CD4-positive, alpha-beta memory T cell (primary cell): Measurements from ENCODE around the gene POLR3GL. TPM values are rescaled to one million over a fixed set of nuclear protein-coding genes. Genes with fewer than 3 reads are reported as not detected.

Experiments
- CTCF ChIA-PET: fragments of 350-600 bp; sonication (Branson Sonifier 250); formaldehyde crosslinking; loops from one replicate; lab custom pipeline; 2021; ENCODE audit warnings: inconsistent platforms; ENCODE audit not compliant: partially characterized antibody; lab: Charles Lee
- POLR2A ChIA-PET: fragments of 350-600 bp; sonication (Branson Sonifier 250); formaldehyde crosslinking; loops from one replicate; lab custom pipeline; 2021; ENCODE audit not compliant: partially characterized antibody; lab: Charles Lee
- DNase-seq, 5 donors: peaks; one replicate each; pipeline versions ENCODE4 v3.0.0 to v3.0.0-alpha.2; 2020 to 2022; ENCODE audit warnings: mixed read lengths in 1 of 5
- H3K27ac ChIP-seq: one replicate; pipeline ENCODE4 v1.7.0; 2013; ENCODE audit warnings: low read depth, low read length
- H3K27me3 ChIP-seq: 2 replicates; pipeline ENCODE4 v1.7.0; 2013; ENCODE audit warnings: mild to moderate bottlenecking, low read length, moderate library complexity; ENCODE audit not compliant: insufficient read depth
- H3K36me3 ChIP-seq: 2 replicates; pipeline ENCODE4 v1.7.0; 2013; ENCODE audit warnings: mild to moderate bottlenecking, low read length, moderate library complexity; ENCODE audit not compliant: insufficient read depth
- H3K4me1 ChIP-seq: 2 replicates; pipeline ENCODE4 v1.7.0; 2013; ENCODE audit warnings: mild to moderate bottlenecking, low read length, moderate library complexity; ENCODE audit not compliant: insufficient read depth
- H3K4me3 ChIP-seq, 2 donors: one replicate each; pipeline ENCODE4 v1.7.0; 2013; ENCODE audit warnings: low read length in 2 of 2, mild to moderate bottlenecking in 1 of 2
- H3K9me3 ChIP-seq, 2 donors: one replicate each; pipeline ENCODE4 v1.7.0; 2013; ENCODE audit warnings: low read length in 2 of 2, control low read depth in 1 of 2; ENCODE audit not compliant: control insufficient read depth in 1 of 2
- H3K27ac Mint-ChIP-seq, 7 donors: one replicate each; pipeline ENCODE4 v1.8.0; 2020 to 2021; ENCODE audit warnings: mixed read lengths in 7 of 7, mild to moderate bottlenecking in 6 of 7, inconsistent platforms in 3 of 7, moderate library complexity in 3 of 7
- H3K27me3 Mint-ChIP-seq, 2 donors: one replicate each; pipeline ENCODE4 v1.8.0; 2020 to 2021; ENCODE audit warnings: mixed read lengths in 2 of 2
- H3K36me3 Mint-ChIP-seq, 2 donors: one replicate each; pipeline ENCODE4 v1.8.0; 2020 to 2021; ENCODE audit warnings: mixed read lengths in 2 of 2, inconsistent platforms in 1 of 2, mild to moderate bottlenecking in 1 of 2
- H3K4me1 Mint-ChIP-seq, 4 donors: one replicate each; pipeline ENCODE4 v1.8.0; 2020 to 2021; ENCODE audit warnings: mixed read lengths in 4 of 4, mild to moderate bottlenecking in 1 of 4
- H3K4me3 Mint-ChIP-seq, 8 donors: one replicate each; pipeline ENCODE4 v1.8.0; 2020 to 2021; ENCODE audit warnings: mixed read lengths in 8 of 8, mild to moderate bottlenecking in 7 of 8, moderate library complexity in 6 of 8, inconsistent platforms in 3 of 8
- H3K9me3 Mint-ChIP-seq, 8 donors: one replicate each; pipeline ENCODE4 v1.8.0; 2020 to 2021; ENCODE audit warnings: mixed read lengths in 8 of 8, mild to moderate bottlenecking in 5 of 8, inconsistent platforms in 3 of 8, moderate library complexity in 1 of 8
- intact Hi-C: fragments of 100-400 bp; cut with micrococcal nuclease; formaldehyde crosslinking; loops from one replicate; pipeline ENCODE4 v1.15.1; 2023
- polyA plus RNA-seq, 2 donors: library from polyadenylated mRNA; unstranded; fragments of 300-500 nt; fragmentation: Illumina TruSeq; gene quantifications; one replicate each; pipeline ENCODE4 v1.2.3, GENCODE V29; 2021
- total RNA-seq, 2 experiments: library from RNA; stranded (reverse); gene quantifications; one replicate each; pipeline ENCODE4 v1.2.3, GENCODE V29; 2021

POLR3GL gene
- total and polyA plus RNA-seq, 4 experiments from 2014 or later: 36.6 to 164 (median 66.8) TPM

DNA sequence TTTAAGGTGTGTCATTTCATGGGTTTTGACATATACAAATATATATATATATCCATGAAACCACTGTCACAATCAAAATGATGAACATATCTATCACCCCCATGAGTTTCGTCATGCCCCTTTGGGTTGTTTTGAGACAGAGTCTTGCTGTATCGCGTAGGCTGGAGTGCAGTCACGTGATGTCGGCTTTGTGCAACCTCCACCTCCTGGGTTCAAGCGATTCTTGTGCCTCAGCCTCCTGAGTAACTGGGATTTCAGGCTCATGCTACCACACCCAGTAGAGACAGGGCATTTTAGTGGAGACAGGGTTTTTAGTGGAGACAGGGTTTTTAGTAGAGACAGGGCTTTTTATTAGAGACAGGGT lies 49.1 kb downstream of the POLR3GL start:
- H3K27me3 ChIP-seq: no peaks in the 10 kb centered on the region
- no peak overlapping the region for H3K27ac ChIP-seq
- H3K4me1 ChIP-seq: no peaks in the 10 kb centered on the region
- H3K36me3 ChIP-seq: no peaks in the 10 kb centered on the region
- ChIA-PET CTCF (interaction anchor here (1.0 to 14.8 kb wide), 8 partner anchors 10 to 167 kb away, joined by 3 to 447 read pairs (median 24); partner anchors contain the start of genes NUDT17, PIAS3 and TXNIP), POLR2A (interaction anchor here (0.6 to 29.8 kb wide), 3 partner anchors 24 to 169 kb away, joined by 3 to 1967 read pairs (median 11); partner anchors contain the start of genes NUDT17 and TXNIP)
- no peak for DNase-seq
- peaks cover 6 to 9% (median 6%) of the 10 kb centered on the region in 4 donors for H3K4me1 Mint-ChIP-seq
- H3K4me3 ChIP-seq: no peak overlapping the region
- no peaks in the 10 kb centered on the region for H3K9me3 Mint-ChIP-seq
- intact Hi-C loops: loop anchor here (1.0 kb wide), 3 partner anchors 36 to 168 kb away; partner anchors contain the start of gene NUDT17
- no peaks in the 10 kb centered on the region for H3K36me3 Mint-ChIP-seq
- peaks cover 7 to 8% of the 10 kb centered on the region in 2 donors for H3K27me3 Mint-ChIP-seq
- H3K27ac Mint-ChIP-seq: no peak overlapping the region
- no peaks in the 10 kb centered on the region for H3K9me3 ChIP-seq
- no peak overlapping the region for H3K4me3 Mint-ChIP-seq

DNA sequence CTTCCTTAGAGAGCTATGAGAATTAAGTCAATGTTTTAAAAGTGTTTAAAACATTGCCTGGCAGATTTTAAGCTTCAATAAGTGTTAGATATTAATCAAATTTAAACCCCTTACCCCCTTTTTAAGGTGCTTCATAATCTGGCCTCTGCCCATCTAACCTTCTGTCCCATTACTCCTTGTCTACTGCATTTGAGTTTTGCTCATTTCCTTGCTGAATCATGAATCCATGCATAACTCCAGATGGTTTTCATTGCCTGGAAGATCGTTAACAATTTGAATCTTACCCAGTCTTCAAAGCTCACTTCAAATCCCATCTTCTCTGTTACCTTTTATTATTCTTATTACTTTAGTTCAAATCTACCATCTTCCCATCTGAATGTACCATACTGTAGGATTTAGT lies 52.4 kb downstream of the POLR3GL start:
- Mint-ChIP-seq H3K27ac (no peak overlapping the region), H3K9me3 (no peaks in the 10 kb centered on the region), H3K36me3 (no peaks in the 10 kb centered on the region), H3K4me1 (peaks cover 12 to 16% (median 14%) of the 10 kb centered on the region in 4 donors), H3K27me3 (peaks cover 30% of the 10 kb centered on the region in 2 donors), H3K4me3 (no peak overlapping the region)
- ChIA-PET CTCF (interaction anchor here (1.2 to 14.8 kb wide), 6 partner anchors 15 to 170 kb away, joined by 3 to 264 read pairs (median 7); partner anchors contain the start of genes ANKRD34A, NUDT17 and POLR3GL), POLR2A (interaction anchor here (0.8 to 1.5 kb wide), 3 partner anchors 39 to 89 kb away, joined by 3 to 4 read pairs (median 4); partner anchors contain the start of genes LIX1L and RBM8A)
- intact Hi-C loops: no loop called here
- peaks cover 12% of the 10 kb centered on the region for H3K4me1 ChIP-seq
- H3K27me3 ChIP-seq: peaks cover 30% of the 10 kb centered on the region
- no peak overlapping the region for H3K27ac ChIP-seq
- H3K4me3 ChIP-seq: no peak overlapping the region
- H3K36me3 ChIP-seq: no peaks in the 10 kb centered on the region
- no peak for DNase-seq
- no peaks in the 10 kb centered on the region for H3K9me3 ChIP-seq

DNA sequence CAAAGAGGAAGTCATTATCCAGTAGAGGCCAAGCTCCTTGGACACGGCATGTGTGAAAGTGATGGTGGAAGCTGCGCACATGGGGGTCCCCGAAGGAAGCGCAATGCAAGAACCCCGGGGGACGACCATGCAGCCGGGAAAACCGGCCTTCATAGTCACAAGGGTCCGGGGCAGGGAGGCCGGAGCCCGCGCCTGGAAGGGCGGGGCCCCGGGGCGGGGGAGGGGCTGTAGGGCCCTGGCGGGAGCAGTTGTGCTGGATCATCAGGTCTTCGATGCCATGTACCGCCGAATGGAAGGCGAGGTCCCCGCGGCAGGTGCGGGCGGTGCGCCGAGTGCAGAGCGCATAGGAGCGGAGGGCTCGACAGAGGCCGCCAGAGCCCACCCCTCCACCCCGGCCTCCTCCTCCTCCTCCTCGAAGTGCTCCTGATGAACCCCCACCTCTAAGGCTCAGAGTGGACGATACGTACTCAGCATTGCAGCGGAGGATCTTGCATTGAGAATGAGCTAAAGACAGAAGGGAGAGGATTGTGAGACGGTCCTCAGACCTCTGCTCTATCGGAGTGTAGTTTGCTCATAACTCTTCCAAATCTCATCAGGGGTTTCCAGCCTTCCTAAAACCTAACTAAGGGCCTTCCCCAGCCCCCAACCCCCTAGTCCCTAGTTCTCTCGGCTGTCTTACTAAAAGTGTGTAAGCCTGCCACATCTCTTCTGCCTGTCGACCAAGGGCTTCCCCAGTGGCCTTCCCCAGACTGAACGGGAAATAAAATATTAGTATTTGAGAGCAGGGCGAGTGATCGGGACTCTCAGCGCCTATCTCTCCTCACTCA lies 55.0 kb downstream of the POLR3GL start:
- CTCF ChIA-PET: interaction anchor here (1.2 to 14.8 kb wide), 4 partner anchors 14 to 196 kb away, joined by 3 to 264 read pairs (median 12); partner anchors contain the start of genes NUDT17, POLR3C and RNF115
- no peaks in the 10 kb centered on the region for H3K36me3 ChIP-seq
- H3K9me3 ChIP-seq: no peaks in the 10 kb centered on the region
- no peak overlapping the region for H3K4me3 ChIP-seq
- H3K27ac Mint-ChIP-seq: no peak overlapping the region
- peaks cover 35 to 40% of the 10 kb centered on the region in 2 donors for H3K27me3 Mint-ChIP-seq
- intact Hi-C loops: no loop called here
- peak overlapping the region in 5 of 8 donors; percentile 22 to 72 (median 51) for H3K4me3 Mint-ChIP-seq
- DNase-seq: no peak
- no peaks in the 10 kb centered on the region for H3K9me3 Mint-ChIP-seq
- POLR2A ChIA-PET: interaction anchor here (1.5 kb wide), 1 partner anchor 43 kb away, joined by 5 read pairs; no protein-coding TSS in a partner anchor
- peaks cover 8 to 10% (median 9%) of the 10 kb centered on the region in 4 donors for H3K4me1 Mint-ChIP-seq
- H3K27ac ChIP-seq: no peak overlapping the region
- peaks cover 12% of the 10 kb centered on the region for H3K4me1 ChIP-seq
- H3K36me3 Mint-ChIP-seq: no peaks in the 10 kb centered on the region
- peaks cover 34% of the 10 kb centered on the region for H3K27me3 ChIP-seq

DNA sequence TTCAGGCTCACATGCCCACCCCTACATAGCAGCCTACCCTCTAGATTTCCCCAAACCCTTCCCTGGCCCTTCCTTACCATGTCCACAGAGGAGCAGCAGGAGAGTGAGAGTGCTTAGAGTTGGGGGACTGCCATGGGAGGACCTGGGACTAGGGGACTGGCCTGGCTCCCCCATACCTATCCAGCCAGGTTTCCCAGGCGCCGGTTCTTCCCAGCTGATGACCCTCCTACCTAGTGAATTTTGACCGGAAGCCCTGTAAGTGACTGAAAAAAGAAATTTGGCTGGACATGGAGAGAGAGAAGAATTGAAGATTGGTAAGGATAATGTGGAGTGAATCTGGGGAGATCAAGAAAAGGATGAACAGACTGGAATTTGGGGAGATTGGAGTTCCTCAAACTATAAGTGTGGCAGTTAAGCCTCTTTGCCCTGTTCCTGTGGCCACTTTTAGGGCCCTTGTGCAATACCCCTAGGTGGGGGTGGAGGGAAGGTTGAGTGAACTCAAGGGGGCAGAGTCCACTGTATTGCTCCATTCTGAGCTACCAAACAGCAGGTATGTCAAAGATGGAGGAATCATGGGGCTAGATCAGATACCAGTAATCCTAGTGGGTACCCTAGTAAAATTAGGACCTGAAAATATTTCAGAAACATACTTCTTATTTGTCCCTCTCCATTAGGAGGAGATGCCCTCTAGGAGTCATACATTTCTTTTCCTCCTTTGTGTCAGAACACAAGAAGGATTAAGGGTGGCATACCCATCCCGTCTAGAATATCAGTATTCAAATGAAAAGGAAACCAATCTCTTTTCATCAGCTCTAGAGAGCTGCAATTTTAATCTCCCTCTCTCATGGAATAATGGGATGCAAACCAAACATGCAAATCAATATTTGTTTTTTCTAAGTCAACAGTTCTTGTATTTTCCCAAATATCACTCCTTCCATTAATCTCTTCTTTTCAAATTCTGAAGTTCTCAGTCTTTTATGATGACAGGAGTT lies 55.9 kb downstream of the POLR3GL start:
- POLR2A ChIA-PET: interaction anchor here (1.5 to 1.7 kb wide), 2 partner anchors 44 to 93 kb away, joined by 5 read pairs; partner anchors contain the start of gene RBM8A
- Mint-ChIP-seq H3K9me3 (no peaks in the 10 kb centered on the region), H3K36me3 (no peaks in the 10 kb centered on the region), H3K4me3 (peak overlapping the region in 1 of 8 donors; percentile 51), H3K4me1 (peaks cover 8 to 10% (median 9%) of the 10 kb centered on the region in 4 donors), H3K27me3 (peaks cover 35 to 44% of the 10 kb centered on the region in 2 donors), H3K27ac (no peak overlapping the region)
- CTCF ChIA-PET: interaction anchor here (1.8 to 14.8 kb wide), 4 partner anchors 8 to 173 kb away, joined by 7 to 264 read pairs (median 8); partner anchors contain the start of gene NUDT17
- no peaks in the 10 kb centered on the region for H3K9me3 ChIP-seq
- intact Hi-C loops: no loop called here
- H3K27me3 ChIP-seq: peaks cover 34% of the 10 kb centered on the region
- no peaks in the 10 kb centered on the region for H3K36me3 ChIP-seq
- H3K27ac ChIP-seq: no peak overlapping the region
- peaks cover 12% of the 10 kb centered on the region for H3K4me1 ChIP-seq
- H3K4me3 ChIP-seq: no peak overlapping the region
- DNase-seq: no peak

DNA sequence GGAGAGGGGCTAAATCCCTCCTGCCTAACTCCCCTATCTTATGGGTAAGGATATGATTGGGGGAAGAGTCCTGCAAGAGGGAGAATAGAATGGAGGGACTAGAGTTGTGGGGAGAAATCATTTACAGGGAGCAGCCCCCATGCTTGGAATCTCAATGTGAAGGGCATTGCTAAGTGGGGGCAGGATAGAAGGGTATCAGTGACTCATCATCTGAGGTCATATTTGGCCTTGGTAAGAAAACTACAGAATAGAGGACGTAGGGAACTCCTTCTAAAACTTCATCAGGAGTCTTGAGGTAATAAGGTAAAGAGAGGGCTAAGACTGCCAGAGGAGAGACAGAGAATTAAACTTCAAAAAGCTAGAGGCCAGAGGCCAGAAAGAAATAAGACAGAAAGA lies 56.6 kb downstream of the POLR3GL start:
- H3K9me3 Mint-ChIP-seq: no peaks in the 10 kb centered on the region
- H3K4me1 ChIP-seq: peaks cover 12% of the 10 kb centered on the region
- no peak for DNase-seq
- H3K27ac Mint-ChIP-seq: no peak overlapping the region
- H3K4me3 ChIP-seq: no peak overlapping the region
- H3K4me1 Mint-ChIP-seq: peaks cover 8 to 10% (median 9%) of the 10 kb centered on the region in 4 donors
- H3K36me3 ChIP-seq: no peaks in the 10 kb centered on the region
- H3K27ac ChIP-seq: no peak overlapping the region
- ChIA-PET CTCF (interaction anchor here (1.2 to 2.2 kb wide), 7 partner anchors 9 to 178 kb away, joined by 3 to 10 read pairs (median 7); partner anchors contain the start of gene NUDT17), POLR2A (interaction anchor here (1.3 to 1.7 kb wide), 3 partner anchors 14 to 94 kb away, joined by 3 to 5 read pairs (median 4); partner anchors contain the start of genes LIX1L and RBM8A)
- peaks cover 35 to 44% of the 10 kb centered on the region in 2 donors for H3K27me3 Mint-ChIP-seq
- no peaks in the 10 kb centered on the region for H3K36me3 Mint-ChIP-seq
- H3K9me3 ChIP-seq: no peaks in the 10 kb centered on the region
- intact Hi-C loops: no loop called here
- H3K4me3 Mint-ChIP-seq: no peak overlapping the region
- peaks cover 34% of the 10 kb centered on the region for H3K27me3 ChIP-seq

DNA sequence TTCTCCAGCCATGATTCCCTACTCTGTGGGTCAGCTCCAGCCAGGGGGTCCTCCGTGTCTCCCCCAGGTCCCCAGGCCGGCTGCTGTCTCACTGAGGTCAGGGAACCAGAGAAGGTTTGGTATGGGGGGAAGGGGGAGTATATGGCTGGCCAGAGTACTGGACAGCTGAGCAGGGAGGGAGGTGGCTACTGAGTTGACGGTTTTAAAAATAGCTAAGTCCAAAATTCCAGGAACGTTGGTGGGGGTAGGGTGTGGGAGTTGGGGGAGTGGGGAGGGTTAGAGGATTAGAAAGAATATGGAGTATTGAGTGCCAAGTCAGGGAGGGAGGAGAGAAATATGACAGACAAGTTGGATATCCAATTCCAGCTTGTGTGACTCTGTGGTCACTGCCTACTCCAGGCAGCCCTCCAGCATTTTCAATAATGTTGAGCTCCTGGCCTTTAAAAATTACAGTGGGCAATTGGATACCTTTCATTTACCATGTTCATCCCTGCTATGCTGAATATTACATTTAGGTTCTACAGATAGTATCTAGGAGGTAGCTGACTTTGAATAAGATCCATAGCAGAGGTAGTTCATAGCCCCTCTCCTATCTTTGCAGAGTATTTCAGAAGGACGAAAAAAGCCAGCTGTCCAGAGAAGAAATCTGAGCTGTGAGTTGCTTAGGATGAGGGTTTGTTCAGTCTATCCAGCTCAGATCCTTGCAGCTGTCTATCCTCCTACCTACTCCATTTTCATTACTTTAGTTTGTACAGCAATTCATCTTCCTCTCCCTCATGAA lies 57.3 kb downstream of the POLR3GL start, which contains the start of gene HJV:
Gene HJV, minus strand, starts transcription at position 114 of the 781 bp plus-strand sequence. CDS start 1,504 bp downstream, outside the sequence.
- H3K27ac ChIP-seq: no peak within 1 kb of the TSS
- no peak within 1 kb of the TSS for H3K4me3 ChIP-seq
- H3K27me3 ChIP-seq: peaks cover 34% of the 10 kb centered on the region
- peaks cover 12% of the 10 kb centered on the region for H3K4me1 ChIP-seq
- Mint-ChIP-seq H3K9me3 (no peaks in the 10 kb centered on the region), H3K27me3 (peaks cover 36 to 44% of the 10 kb centered on the region in 2 donors), H3K27ac (no peak within 1 kb of the TSS), H3K36me3 (no peaks in the 10 kb centered on the region), H3K4me1 (peaks cover 8 to 10% (median 9%) of the 10 kb centered on the region in 4 donors), H3K4me3 (no peak within 1 kb of the TSS)
- DNase-seq: no peak
- intact Hi-C loops: no loop called here
- H3K36me3 ChIP-seq: no peaks in the 10 kb centered on the region
- no peaks in the 10 kb centered on the region for H3K9me3 ChIP-seq
- ChIA-PET POLR2A (interaction anchor here (0.6 to 1.7 kb wide), 4 partner anchors 13 to 94 kb away, joined by 3 to 5 read pairs (median 4); partner anchors contain the start of genes LIX1L and RBM8A), CTCF (interaction anchor here (1.2 to 2.2 kb wide), 8 partner anchors 10 to 178 kb away, joined by 3 to 10 read pairs (median 6); partner anchors contain the start of gene NUDT17)
